ENCODE measurements around the gene DVL3. TPM values are rescaled to one million over a fixed set of nuclear protein-coding genes. Genes with fewer than 3 reads are reported as not detected.

The DVL3 gene
- polyA plus RNA-seq (78.9 and 95.1 TPM in 2 replicates), polyA minus RNA-seq (46.2 and 46.7 TPM in 2 replicates)

- no peaks in the 10 kb centered on the region for H3K9me2 ChIP-seq (ENCODE audit: insufficient read depth, low read length)
- peak within 1 kb of the TSS; percentile 97 for H3K4me3 ChIP-seq (ENCODE audit: low read length)
- no peaks in the 10 kb centered on the region for H3K9me3 ChIP-seq (ENCODE audit: low read length)
- peak within 1 kb of the TSS; percentile 89 for H3K27ac ChIP-seq (ENCODE audit: low read length)
- H3K36me3 ChIP-seq (ENCODE audit: insufficient read depth, low read length) = no peaks in the 10 kb centered on the region
- H4K20me1 ChIP-seq (ENCODE audit: insufficient read depth) = no peaks in the 10 kb centered on the region
- peak within 1 kb of the TSS; percentile 94 for H2AFZ ChIP-seq (ENCODE audit: low read depth, low read length)
- peak within 1 kb of the TSS; percentile 97 for H3K4me2 ChIP-seq (ENCODE audit: low read length)
- TF ChIP-seq TAF1 (IDR thresholded peaks at IDR 0.05; ENCODE audit: low read depth) (peak; percentile 12), POLR2AphosphoS5 (IDR thresholded peaks at IDR 0.05) (peak; percentile 32), EP300 (conservative IDR thresholded peaks at IDR 0.05; ENCODE audit: poor library complexity, severe bottlenecking) (no peak)
- H3K27me3 ChIP-seq (ENCODE audit: insufficient read depth, low read depth, low read length) = no peaks in the 10 kb centered on the region
- peaks cover 37% of the 10 kb centered on the region for H3K79me2 ChIP-seq (replicated peaks; ENCODE audit: insufficient read depth, low read length)
- peak within 1 kb of the TSS; percentile 92 for H3K9ac ChIP-seq (ENCODE audit: low read length)
- H3F3A ChIP-seq (ENCODE audit: insufficient read depth, low read length, poor library complexity, severe bottlenecking) = peaks cover 3% of the 10 kb centered on the region
Observed at GRCh38 chr3:184154885-184155643, at the start of gene DVL3. DVL3 (plus strand) TSS chr3:184155377; CDS start chr3:184155636, 259 bp downstream.

- Histone ChIP-seq H3K9me2 (ENCODE audit: insufficient read depth, low read length) (no peaks in the 10 kb centered on the region), H3K27me3 (ENCODE audit: insufficient read depth, low read depth, low read length) (no peaks in the 10 kb centered on the region), H3K4me2 (ENCODE audit: low read length) (no peak overlapping the region), H3K79me2 (replicated peaks; ENCODE audit: insufficient read depth, low read length) (no peaks in the 10 kb centered on the region), H3K9ac (ENCODE audit: low read length) (no peak overlapping the region), H2AFZ (ENCODE audit: low read depth, low read length) (no peak overlapping the region), H4K20me1 (ENCODE audit: insufficient read depth) (no peaks in the 10 kb centered on the region), H3F3A (ENCODE audit: insufficient read depth, low read length, poor library complexity, severe bottlenecking) (no peaks in the 10 kb centered on the region), H3K36me3 (ENCODE audit: insufficient read depth, low read length) (no peaks in the 10 kb centered on the region), H3K27ac (ENCODE audit: low read length) (no peak overlapping the region), H3K4me3 (ENCODE audit: low read length) (no peak overlapping the region), H3K9me3 (ENCODE audit: low read length) (no peaks in the 10 kb centered on the region)
- TF ChIP-seq REST (IDR thresholded peaks at IDR 0.05; ENCODE audit: borderline replicate concordance) (no peak), RAD21 (conservative IDR thresholded peaks at IDR 0.05) (no peak), EZH2 (IDR thresholded peaks at IDR 0.05; ENCODE audit: borderline replicate concordance, insufficient read depth, low read length, poor library complexity, severe bottlenecking) (no peak), EP300 (conservative IDR thresholded peaks at IDR 0.05; ENCODE audit: poor library complexity, severe bottlenecking) (no peak), MXI1 (conservative IDR thresholded peaks at IDR 0.05; ENCODE audit: poor library complexity, severe bottlenecking) (no peak), TAF1 (IDR thresholded peaks at IDR 0.05; ENCODE audit: low read depth) (no peak), POLR2AphosphoS5 (IDR thresholded peaks at IDR 0.05) (no peak), SMC3 (conservative IDR thresholded peaks at IDR 0.05; ENCODE audit: poor library complexity) (no peak)
- TF ChIP-seq, protein P1, sequence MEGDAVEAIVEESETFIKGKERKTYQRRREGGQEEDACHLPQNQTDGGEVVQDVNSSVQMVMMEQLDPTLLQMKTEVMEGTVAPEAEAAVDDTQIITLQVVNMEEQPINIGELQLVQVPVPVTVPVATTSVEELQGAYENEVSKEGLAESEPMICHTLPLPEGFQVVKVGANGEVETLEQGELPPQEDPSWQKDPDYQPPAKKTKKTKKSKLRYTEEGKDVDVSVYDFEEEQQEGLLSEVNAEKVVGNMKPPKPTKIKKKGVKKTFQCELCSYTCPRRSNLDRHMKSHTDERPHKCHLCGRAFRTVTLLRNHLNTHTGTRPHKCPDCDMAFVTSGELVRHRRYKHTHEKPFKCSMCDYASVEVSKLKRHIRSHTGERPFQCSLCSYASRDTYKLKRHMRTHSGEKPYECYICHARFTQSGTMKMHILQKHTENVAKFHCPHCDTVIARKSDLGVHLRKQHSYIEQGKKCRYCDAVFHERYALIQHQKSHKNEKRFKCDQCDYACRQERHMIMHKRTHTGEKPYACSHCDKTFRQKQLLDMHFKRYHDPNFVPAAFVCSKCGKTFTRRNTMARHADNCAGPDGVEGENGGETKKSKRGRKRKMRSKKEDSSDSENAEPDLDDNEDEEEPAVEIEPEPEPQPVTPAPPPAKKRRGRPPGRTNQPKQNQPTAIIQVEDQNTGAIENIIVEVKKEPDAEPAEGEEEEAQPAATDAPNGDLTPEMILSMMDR (IDR thresholded peaks at IDR 0.05; ENCODE audit: poor library complexity, severe bottlenecking) = no peak
Observed at GRCh38 chr3:184110316-184110725, 44.9 kb upstream of the DVL3 start.

Measured in neural cell (in vitro differentiated cells).